Muscle layer of duodenum (tissue), 2 donors: Measurements from ENCODE around the gene SRR.

Experiments used
- H3K27ac ChIP-seq: one replicate; pipeline ENCODE4 v1.7.0; 2013; ENCODE audit warnings: mild to moderate bottlenecking, low read length
- H3K27me3 ChIP-seq: one replicate; pipeline ENCODE4 v1.7.0; 2013; ENCODE audit warnings: low read depth, mild to moderate bottlenecking, control low read depth, low read length
- H3K36me3 ChIP-seq, 2 donors: one replicate each; pipeline ENCODE4 v1.7.0; 2013; ENCODE audit warnings: low read length in 2 of 2, control low read depth in 1 of 2, mild to moderate bottlenecking in 1 of 2; ENCODE audit not compliant: insufficient read depth in 2 of 2, control insufficient read depth in 1 of 2
- H3K4me1 ChIP-seq, 2 donors: one replicate each; pipeline ENCODE4 v1.7.0; 2013; ENCODE audit warnings: low read length in 2 of 2, mild to moderate bottlenecking in 2 of 2, control low read depth in 1 of 2, moderate library complexity in 1 of 2; ENCODE audit not compliant: insufficient read depth in 2 of 2, control insufficient read depth in 1 of 2
- H3K4me3 ChIP-seq, 2 donors: one replicate each; pipeline ENCODE4 v1.7.0; 2013; ENCODE audit warnings: low read length in 2 of 2, low read depth in 1 of 2, mild to moderate bottlenecking in 1 of 2
- H3K9me3 ChIP-seq, 2 donors: one replicate each; pipeline ENCODE4 v1.7.0; 2013; ENCODE audit warnings: low read length in 2 of 2, control low read depth in 1 of 2, mild to moderate bottlenecking in 1 of 2; ENCODE audit not compliant: control insufficient read depth in 1 of 2
- donor health status: healthy.

Gene SRR

GRCh38 chr17:2372681-2373080, 68.9 kb downstream of the SRR start:
- Histone ChIP-seq H3K36me3 (peaks cover 28 to 58% of the 10 kb centered on the region in 2 donors), H3K4me3 (no peak overlapping the region), H3K27ac (no peak overlapping the region), H3K9me3 (no peaks in the 10 kb centered on the region), H3K4me1 (peaks cover 0 to 12% of the 10 kb centered on the region in 2 donors), H3K27me3 (no peaks in the 10 kb centered on the region)

- Histone ChIP-seq H3K36me3 (peaks cover 31 to 57% of the 10 kb centered on the region in 2 donors), H3K27ac (no peak overlapping the region), H3K9me3 (no peaks in the 10 kb centered on the region), H3K27me3 (no peaks in the 10 kb centered on the region), H3K4me1 (peaks cover 0 to 12% of the 10 kb centered on the region in 2 donors), H3K4me3 (no peak overlapping the region)
These were observed 69.4 kb downstream of the SRR start for GRCh38 chr17:2373179-2373578.
